Calu3 (cell line): ENCODE results near the gene OGA. TPM values are rescaled to one million over a fixed set of nuclear protein-coding genes. Genes with fewer than 3 reads are reported as not detected.
A peak's percentile ranks its signal among the peaks of the same experiment; 100 is the strongest.

Experiments
- BruUV-seq: library from RNA; stranded (reverse); fragments of 400-500 nt; replicated peaks from 2 replicates; lab custom pipeline; 2021; lab: Mats Ljungman, UMichigan
- CTCF ChIA-PET: fragments of 300-600 bp; sonication (Branson Sonifier 250); formaldehyde crosslinking; loops from one replicate; lab custom pipeline; 2022; ENCODE audit warnings: antibody characterized with exemption; lab: Charles Lee
- DNase-seq: peaks from one replicate; pipeline ENCODE4 v3.0.0; 2022
- H3K27ac Mint-ChIP-seq: one replicate; pipeline ENCODE4 v1.8.0; 2022; ENCODE audit warnings: mixed read lengths; ENCODE audit not compliant: unreplicated experiment
- H3K27me3 Mint-ChIP-seq: one replicate; pipeline ENCODE4 v1.8.0; 2022; ENCODE audit warnings: mixed read lengths; ENCODE audit not compliant: unreplicated experiment
- H3K36me3 Mint-ChIP-seq: one replicate; pipeline ENCODE4 v1.8.0; 2022; ENCODE audit warnings: mild to moderate bottlenecking, moderate library complexity, mixed read lengths; ENCODE audit not compliant: insufficient read depth, unreplicated experiment
- H3K4me1 Mint-ChIP-seq: one replicate; pipeline ENCODE4 v1.8.0; 2022; ENCODE audit warnings: mild to moderate bottlenecking, low read depth, mixed read lengths; ENCODE audit not compliant: unreplicated experiment
- H3K4me3 Mint-ChIP-seq: one replicate; pipeline ENCODE4 v1.8.0; 2022; ENCODE audit warnings: mild to moderate bottlenecking, low read depth, moderate library complexity, mixed read lengths; ENCODE audit not compliant: unreplicated experiment
- H3K9me3 Mint-ChIP-seq: one replicate; pipeline ENCODE4 v1.8.0; 2022; ENCODE audit warnings: low read depth, mixed read lengths; ENCODE audit not compliant: unreplicated experiment
- intact Hi-C: fragments of 100-400 bp; cut with micrococcal nuclease; formaldehyde crosslinking; loops from one replicate; pipeline ENCODE4 v1.10.0; 2022; ENCODE audit not compliant: unreplicated experiment
- total RNA-seq: library from RNA; stranded (reverse); gene quantifications from 2 replicates; pipeline ENCODE4 v1.2.3, GENCODE V29; 2022
- TF ChIP-seq, protein P1 (sequence below): fragments of 200-600 bp; IDR thresholded peaks from one replicate; pipeline ENCODE4 v1.8.0; 2022; ENCODE audit warnings: antibody characterized with exemption; ENCODE audit not compliant: unreplicated experiment

OGA gene
- total RNA-seq, 1 experiment from 2014 or later: 59.0 TPM

DNA sequence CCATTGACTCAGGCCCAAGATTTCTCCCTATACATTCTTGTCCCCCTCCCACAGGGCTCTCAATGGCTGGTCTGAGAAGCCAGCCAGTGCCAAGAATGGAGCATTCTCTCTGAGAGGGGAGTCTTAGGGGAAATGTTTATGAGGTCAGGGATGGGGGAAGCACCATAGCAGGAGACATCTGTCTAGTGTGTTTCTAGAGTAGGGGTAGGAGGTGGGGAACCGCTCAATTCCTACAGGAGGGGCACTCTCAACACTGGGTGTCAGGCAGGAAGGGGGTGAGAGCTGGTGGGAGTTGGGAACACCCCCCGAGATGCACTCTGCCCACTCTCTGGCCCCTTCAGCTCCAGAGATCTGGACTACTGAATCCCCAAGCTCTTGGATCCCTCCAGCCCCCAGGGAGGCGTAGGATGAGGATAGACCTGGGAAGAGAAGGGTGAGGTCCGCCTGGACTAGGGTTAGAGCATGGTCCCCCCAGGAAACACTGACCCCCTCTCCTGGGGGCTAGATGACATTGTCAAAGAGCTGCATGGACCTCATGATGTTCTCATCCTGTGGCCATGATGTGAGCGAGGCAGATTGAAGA, 8.7 kb upstream of the OGA start:
- peaks cover 11% of the 10 kb centered on the region for H3K36me3 Mint-ChIP-seq
- intact Hi-C loops: no loop called here
- H3K9me3 Mint-ChIP-seq: no peaks in the 10 kb centered on the region
- no TSS peak for BruUV-seq
- TF ChIP-seq, protein P1, sequence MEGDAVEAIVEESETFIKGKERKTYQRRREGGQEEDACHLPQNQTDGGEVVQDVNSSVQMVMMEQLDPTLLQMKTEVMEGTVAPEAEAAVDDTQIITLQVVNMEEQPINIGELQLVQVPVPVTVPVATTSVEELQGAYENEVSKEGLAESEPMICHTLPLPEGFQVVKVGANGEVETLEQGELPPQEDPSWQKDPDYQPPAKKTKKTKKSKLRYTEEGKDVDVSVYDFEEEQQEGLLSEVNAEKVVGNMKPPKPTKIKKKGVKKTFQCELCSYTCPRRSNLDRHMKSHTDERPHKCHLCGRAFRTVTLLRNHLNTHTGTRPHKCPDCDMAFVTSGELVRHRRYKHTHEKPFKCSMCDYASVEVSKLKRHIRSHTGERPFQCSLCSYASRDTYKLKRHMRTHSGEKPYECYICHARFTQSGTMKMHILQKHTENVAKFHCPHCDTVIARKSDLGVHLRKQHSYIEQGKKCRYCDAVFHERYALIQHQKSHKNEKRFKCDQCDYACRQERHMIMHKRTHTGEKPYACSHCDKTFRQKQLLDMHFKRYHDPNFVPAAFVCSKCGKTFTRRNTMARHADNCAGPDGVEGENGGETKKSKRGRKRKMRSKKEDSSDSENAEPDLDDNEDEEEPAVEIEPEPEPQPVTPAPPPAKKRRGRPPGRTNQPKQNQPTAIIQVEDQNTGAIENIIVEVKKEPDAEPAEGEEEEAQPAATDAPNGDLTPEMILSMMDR: no peak
- DNase-seq: no peak
- no peak overlapping the region for H3K27ac Mint-ChIP-seq
- CTCF ChIA-PET: interaction anchor here (0.6 kb wide), 1 partner anchor 249 kb away, joined by 3 read pairs; no protein-coding TSS in a partner anchor
- H3K4me3 Mint-ChIP-seq: no peak overlapping the region
- H3K4me1 Mint-ChIP-seq: peaks cover 10% of the 10 kb centered on the region
- H3K27me3 Mint-ChIP-seq: no peaks in the 10 kb centered on the region

DNA sequence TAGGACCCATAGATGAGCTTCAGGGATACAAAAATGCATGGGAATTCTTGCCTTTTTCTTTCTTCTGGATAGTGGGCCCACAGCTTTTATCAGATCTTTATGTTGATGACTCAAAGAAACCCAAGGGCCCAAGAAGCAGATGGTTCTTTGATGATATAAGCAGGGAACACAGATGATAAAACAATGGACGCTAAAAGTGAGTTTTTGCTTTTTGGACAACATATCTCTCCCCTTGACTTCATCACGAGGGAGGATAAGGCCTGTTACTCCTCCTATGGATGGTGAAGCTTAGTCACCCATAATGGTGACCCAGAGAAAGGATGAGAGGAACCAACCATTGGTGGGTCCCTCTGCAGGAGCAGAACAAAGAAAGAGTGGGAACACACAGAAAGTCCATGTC, 6.5 kb upstream of the OGA start:
- intact Hi-C loops: no loop called here
- TF ChIP-seq, protein P1: no peak
- CTCF ChIA-PET: no interaction called here
- Mint-ChIP-seq H3K4me1 (no peaks in the 10 kb centered on the region), H3K27ac (no peak overlapping the region), H3K4me3 (no peak overlapping the region), H3K36me3 (no peaks in the 10 kb centered on the region), H3K27me3 (no peaks in the 10 kb centered on the region), H3K9me3 (no peaks in the 10 kb centered on the region)
- no peak for DNase-seq
- BruUV-seq: no TSS peak

DNA sequence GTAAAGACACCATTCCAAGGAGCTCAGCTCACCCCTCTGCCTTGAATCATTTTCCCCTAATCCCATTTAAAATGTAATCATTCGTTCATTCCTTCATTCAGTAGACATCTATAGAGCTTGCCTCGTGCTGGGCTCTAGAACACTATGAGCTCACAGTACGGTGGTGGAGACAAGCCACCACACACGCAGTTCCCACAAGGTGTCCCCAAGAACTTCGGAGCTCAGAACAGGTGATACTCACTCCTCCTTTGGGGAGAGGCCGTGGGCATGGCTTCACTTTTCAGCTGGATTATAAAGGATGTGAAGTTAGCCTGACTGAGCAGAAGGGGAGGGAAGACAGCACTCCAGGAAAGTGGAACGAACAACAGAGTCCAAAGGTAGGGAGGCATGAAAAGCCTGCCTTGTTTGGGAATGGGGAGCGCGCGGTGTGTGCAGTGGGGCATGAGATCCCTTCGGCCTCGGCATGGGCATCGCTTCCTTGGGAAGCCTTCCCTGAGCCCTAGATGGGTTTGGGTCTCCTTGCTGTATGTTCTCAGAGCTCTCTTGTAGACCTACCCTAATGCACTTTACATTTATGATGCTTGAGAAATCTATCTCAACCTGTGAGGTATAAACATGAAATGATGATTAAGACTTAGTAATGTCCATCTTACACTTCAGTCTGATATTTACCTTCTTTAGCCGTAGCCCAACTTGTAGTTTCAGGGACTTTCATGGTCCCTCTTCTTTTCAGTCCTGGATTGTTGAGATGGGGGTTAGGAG, 809 bp upstream of the OGA start:
- Mint-ChIP-seq H3K4me1 (peaks cover 7% of the 10 kb centered on the region), H3K9me3 (no peaks in the 10 kb centered on the region), H3K4me3 (peak overlapping the region; percentile 90), H3K36me3 (peaks cover 50% of the 10 kb centered on the region), H3K27me3 (no peaks in the 10 kb centered on the region), H3K27ac (peak overlapping the region; percentile 89)
- TSS peak; percentile 70 for BruUV-seq
- CTCF ChIA-PET: interaction anchor here (1.1 to 2.2 kb wide), 4 partner anchors 17 to 38 kb away, joined by 4 to 22 read pairs (median 4); no protein-coding TSS in a partner anchor
- TF ChIP-seq, protein P1: no peak
- DNase-seq: peak; percentile 18
- intact Hi-C loops: no loop called here

DNA sequence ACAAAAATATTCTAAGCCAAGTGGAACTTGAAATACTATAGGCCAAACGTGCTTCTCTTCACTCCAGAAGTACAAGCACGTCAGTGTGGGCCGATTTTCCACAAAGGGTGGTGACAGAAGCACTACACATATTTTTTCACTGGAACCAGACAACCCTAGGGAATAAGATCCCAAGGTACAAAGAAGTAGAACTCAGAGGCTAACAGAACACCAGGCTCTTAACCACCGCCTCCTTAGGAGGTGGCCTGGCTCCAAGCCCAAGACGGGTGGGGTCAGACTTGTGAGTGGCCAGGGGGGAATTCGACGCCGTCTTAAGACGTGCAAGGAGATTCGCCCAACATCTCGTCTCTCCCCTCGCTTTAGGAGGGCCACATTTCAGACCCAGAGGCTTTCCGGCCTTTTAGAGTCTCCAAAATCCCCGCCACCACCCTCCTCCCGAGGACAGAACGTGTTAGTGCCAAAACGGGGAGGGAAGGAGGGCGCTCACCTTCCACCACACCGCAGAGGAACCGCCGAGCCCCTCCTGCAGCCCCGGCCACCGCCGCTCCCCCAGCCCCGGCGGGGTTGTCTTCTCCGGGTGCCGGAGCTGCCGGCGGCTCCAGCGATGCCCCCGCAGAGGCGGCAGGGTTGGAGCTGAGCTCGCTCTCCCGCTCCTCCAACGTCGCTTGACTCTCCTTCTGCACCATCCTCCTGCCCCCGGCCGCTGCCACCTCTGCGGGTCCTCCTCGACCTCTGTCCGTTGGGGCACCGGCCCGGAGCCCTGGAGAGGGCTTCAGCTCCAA, 716 bp downstream of the OGA start:
- Mint-ChIP-seq H3K27ac (peak overlapping the region; percentile 89), H3K36me3 (peaks cover 57% of the 10 kb centered on the region), H3K4me3 (peak overlapping the region; percentile 90), H3K4me1 (peaks cover 7% of the 10 kb centered on the region), H3K27me3 (no peaks in the 10 kb centered on the region), H3K9me3 (no peaks in the 10 kb centered on the region)
- TF ChIP-seq, protein P1: no peak
- DNase-seq: peak; percentile 78
- TSS peak; percentile 65 for BruUV-seq
- CTCF ChIA-PET: interaction anchor here (1.1 to 2.2 kb wide), 3 partner anchors 23 to 36 kb away, joined by 4 to 22 read pairs (median 4); no protein-coding TSS in a partner anchor
- intact Hi-C loops: no loop called here
